ENCODE data around the gene GARIN5A.

Gene GARIN5A

DNA sequence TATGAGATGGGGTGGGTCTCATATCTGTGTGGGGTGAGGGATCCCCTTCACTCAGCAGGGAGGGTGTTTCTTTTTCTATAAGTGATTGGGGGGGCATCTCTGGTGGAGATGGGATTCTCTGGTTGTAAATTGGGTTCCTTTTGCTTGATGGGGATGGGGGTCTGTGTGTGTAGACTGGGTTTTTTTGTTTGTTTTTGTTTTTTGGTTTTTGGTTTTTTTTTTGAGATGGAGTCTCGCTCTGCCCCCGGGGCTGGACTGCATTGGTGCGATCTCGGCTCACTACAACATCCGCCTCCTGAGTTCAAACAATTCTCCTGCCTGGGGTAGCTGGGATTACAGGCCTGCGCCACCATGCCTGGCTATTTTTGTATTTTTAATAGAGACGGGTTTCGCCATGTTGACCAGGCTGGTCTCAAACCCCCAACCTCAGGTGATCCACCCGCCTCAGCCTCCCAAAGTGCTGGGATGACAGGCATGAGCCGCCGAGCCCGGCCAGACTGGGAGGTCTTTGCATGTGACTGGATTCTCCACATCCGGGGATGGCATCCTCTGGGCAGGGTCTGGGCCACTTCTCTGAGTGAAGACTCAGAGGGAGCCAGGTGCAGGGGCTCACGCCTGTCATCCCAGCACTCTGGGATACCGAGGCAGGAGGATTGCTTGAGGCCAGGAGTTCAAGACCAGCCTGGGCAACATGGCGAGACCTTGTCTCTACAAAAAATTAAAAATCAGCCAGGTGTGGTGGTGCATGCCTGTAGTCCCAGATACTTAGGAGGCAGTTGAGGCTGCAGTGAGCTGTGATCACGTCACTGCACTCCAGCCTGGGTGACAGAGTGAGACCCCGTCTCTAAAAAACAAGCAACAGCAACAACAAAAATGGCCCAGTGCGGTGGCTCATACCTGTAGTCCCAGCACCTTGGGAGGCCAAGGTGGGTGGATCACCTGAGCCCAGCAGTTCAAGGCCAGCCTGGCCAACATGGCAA, 43.2 kb downstream of the GARIN5A start:
- no peaks in the 10 kb centered on the region for H3K9me3 Mint-ChIP-seq
- no peak for ATAC-seq (replicated peaks)
- H3K27me3 Mint-ChIP-seq: no peaks in the 10 kb centered on the region
- H3K36me3 Mint-ChIP-seq: peaks cover 19 to 20% of the 10 kb centered on the region in 2 donors
- H3K4me3 Mint-ChIP-seq: peak overlapping the region; percentile 83 to 89
- DNase-seq: no peak
- H3K4me1 Mint-ChIP-seq: peaks cover 60 to 81% of the 10 kb centered on the region in 2 donors
- H3K27ac Mint-ChIP-seq: peak overlapping the region; percentile 94

- peak; percentile 4 to 8 for ATAC-seq (replicated peaks)
- Mint-ChIP-seq H3K4me3 (peak within 1 kb of the TSS; percentile 83 to 89), H3K4me1 (peaks cover 61 to 92% of the 10 kb centered on the region in 2 donors), H3K9me3 (no peaks in the 10 kb centered on the region), H3K27ac (peak within 1 kb of the TSS; percentile 98), H3K36me3 (peaks cover 18 to 27% of the 10 kb centered on the region in 2 donors), H3K27me3 (no peaks in the 10 kb centered on the region)
- peak; percentile 55 for DNase-seq
Observed at GRCh38 chr19:50432221-50433028, 44.2 kb downstream of the GARIN5A start, which contains the start of gene MYBPC2. TSS of gene MYBPC2 (plus strand) at chr19:50432892. CDS start at chr19:50432954, 62 bp downstream.

GRCh38 chr19:50431343-50432220, 45.1 kb downstream of the GARIN5A start:
- Mint-ChIP-seq H3K27me3 (no peaks in the 10 kb centered on the region), H3K36me3 (peaks cover 18 to 26% of the 10 kb centered on the region in 2 donors), H3K4me1 (peaks cover 60 to 93% of the 10 kb centered on the region in 2 donors), H3K27ac (peak overlapping the region; percentile 98), H3K9me3 (no peaks in the 10 kb centered on the region), H3K4me3 (peak overlapping the region; percentile 83 to 89)
- DNase-seq (peak; percentile 89), ATAC-seq (replicated peaks) (peak; percentile 58 to 64)

GRCh38 chr19:50430888-50431342, 45.7 kb downstream of the GARIN5A start:
- peak; percentile 75 for DNase-seq
- peak overlapping the region; percentile 83 to 89 for H3K4me3 Mint-ChIP-seq
- peak; percentile 30 to 33 for ATAC-seq (replicated peaks)

GRCh38 chr19:50428772-50429463, 47.7 kb downstream of the GARIN5A start:
- peaks cover 30 to 42% of the 10 kb centered on the region in 2 donors for H3K36me3 Mint-ChIP-seq
- ATAC-seq (replicated peaks): peak; percentile 19 to 28
- no peaks in the 10 kb centered on the region for H3K9me3 Mint-ChIP-seq
- DNase-seq: peak; percentile 63
- H3K4me1 Mint-ChIP-seq: peaks cover 50 to 80% of the 10 kb centered on the region in 2 donors
- peak overlapping the region; percentile 98 for H3K27ac Mint-ChIP-seq
- H3K4me3 Mint-ChIP-seq: peak overlapping the region; percentile 4 to 83
- no peaks in the 10 kb centered on the region for H3K27me3 Mint-ChIP-seq

More at GRCh38 chr19:50430888-50431342, 45.7 kb downstream of the GARIN5A start:
- no peaks in the 10 kb centered on the region for H3K27me3 Mint-ChIP-seq
- H3K36me3 Mint-ChIP-seq: peaks cover 20 to 30% of the 10 kb centered on the region in 2 donors
- H3K27ac Mint-ChIP-seq: peak overlapping the region; percentile 98
- no peaks in the 10 kb centered on the region for H3K9me3 Mint-ChIP-seq
- peaks cover 55 to 91% of the 10 kb centered on the region in 2 donors for H3K4me1 Mint-ChIP-seq

GRCh38 chr19:50427997-50428425, 48.6 kb downstream of the GARIN5A start:
- H3K27ac Mint-ChIP-seq: peak overlapping the region; percentile 98
- ATAC-seq (replicated peaks) (peak; percentile 33 to 40), DNase-seq (peak; percentile 88)
- H3K4me3 Mint-ChIP-seq: peak overlapping the region; percentile 57 to 67
- peaks cover 38 to 51% of the 10 kb centered on the region in 2 donors for H3K36me3 Mint-ChIP-seq
- peaks cover 51 to 80% of the 10 kb centered on the region in 2 donors for H3K4me1 Mint-ChIP-seq
- no peaks in the 10 kb centered on the region for H3K9me3 Mint-ChIP-seq
- no peaks in the 10 kb centered on the region for H3K27me3 Mint-ChIP-seq

DNA sequence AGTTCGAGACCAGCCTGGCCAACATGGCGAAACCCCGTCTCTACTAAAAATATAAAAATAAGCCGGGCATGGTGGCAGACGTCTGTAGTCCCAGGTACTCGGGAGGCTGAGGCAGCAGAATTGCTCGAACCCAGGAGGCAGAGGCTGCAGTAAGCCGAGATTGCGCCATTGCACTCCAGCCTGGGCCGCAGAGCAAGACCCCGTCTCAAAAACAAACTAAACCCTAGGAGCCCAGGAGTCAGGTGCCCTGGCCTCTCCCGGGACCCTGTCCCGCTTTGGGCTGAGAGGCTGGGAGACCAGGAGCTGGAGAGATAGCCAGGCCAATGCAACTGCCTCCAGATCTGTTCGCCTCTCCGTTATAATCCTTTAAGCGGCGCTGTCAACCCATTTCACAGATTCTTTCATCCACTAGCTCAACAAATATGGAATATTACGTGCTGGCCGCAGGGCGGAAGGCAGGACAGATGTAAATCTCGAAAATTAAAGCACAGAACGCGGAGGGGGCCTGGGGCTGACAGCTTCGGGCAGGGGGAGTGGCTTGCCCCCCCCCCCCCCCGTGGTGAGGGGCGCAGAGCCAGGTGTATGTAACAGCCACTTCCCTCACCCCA, 49.2 kb downstream of the GARIN5A start:
- H3K27ac Mint-ChIP-seq: peak overlapping the region; percentile 98
- peak overlapping the region; percentile 57 to 67 for H3K4me3 Mint-ChIP-seq
- no peaks in the 10 kb centered on the region for H3K27me3 Mint-ChIP-seq
- H3K4me1 Mint-ChIP-seq: peaks cover 50 to 80% of the 10 kb centered on the region in 2 donors
- no peaks in the 10 kb centered on the region for H3K9me3 Mint-ChIP-seq
- ATAC-seq (replicated peaks): no peak
- no peak for DNase-seq
- peaks cover 43 to 57% of the 10 kb centered on the region in 2 donors for H3K36me3 Mint-ChIP-seq

DNA sequence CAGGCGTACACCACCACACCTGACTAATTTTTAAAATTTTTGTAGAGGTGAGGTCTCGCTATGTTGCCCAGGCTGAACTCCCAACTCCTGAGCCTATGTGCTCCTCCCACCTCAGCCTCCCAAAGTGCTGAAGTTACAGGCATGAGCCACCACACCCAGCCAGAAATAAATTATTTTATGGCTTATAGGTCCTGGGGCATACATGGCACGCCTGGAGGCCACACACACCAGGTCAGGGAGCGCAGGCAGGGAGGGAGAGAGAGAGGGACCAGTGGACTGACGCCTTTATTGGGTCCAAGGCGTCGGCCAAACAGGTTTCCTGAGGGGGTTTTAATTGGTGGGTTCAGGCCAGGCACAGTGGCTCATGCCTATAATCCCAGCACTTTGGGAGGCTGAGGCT, 51.1 kb downstream of the GARIN5A start:
- H3K36me3 Mint-ChIP-seq: peaks cover 56 to 73% of the 10 kb centered on the region in 2 donors
- no peaks in the 10 kb centered on the region for H3K27me3 Mint-ChIP-seq
- H3K27ac Mint-ChIP-seq: peak overlapping the region; percentile 74
- H3K4me3 Mint-ChIP-seq: no peak overlapping the region
- peaks cover 47 to 83% of the 10 kb centered on the region in 2 donors for H3K4me1 Mint-ChIP-seq
- no peak for DNase-seq
- peaks cover 0 to 1% of the 10 kb centered on the region in 2 donors for H3K9me3 Mint-ChIP-seq
- ATAC-seq (replicated peaks): no peak

- no peak for ATAC-seq (replicated peaks)
- peaks cover 38 to 74% of the 10 kb centered on the region in 2 donors for H3K4me1 Mint-ChIP-seq
- H3K4me3 Mint-ChIP-seq: peak overlapping the region; percentile 33
- peaks cover 59 to 73% of the 10 kb centered on the region in 2 donors for H3K36me3 Mint-ChIP-seq
- peaks cover 0 to 1% of the 10 kb centered on the region in 2 donors for H3K9me3 Mint-ChIP-seq
- H3K27ac Mint-ChIP-seq: peak overlapping the region; percentile 73
- DNase-seq: no peak
- H3K27me3 Mint-ChIP-seq: no peaks in the 10 kb centered on the region
Observed at GRCh38 chr19:50423279-50424113, 53.2 kb downstream of the GARIN5A start.

DNA sequence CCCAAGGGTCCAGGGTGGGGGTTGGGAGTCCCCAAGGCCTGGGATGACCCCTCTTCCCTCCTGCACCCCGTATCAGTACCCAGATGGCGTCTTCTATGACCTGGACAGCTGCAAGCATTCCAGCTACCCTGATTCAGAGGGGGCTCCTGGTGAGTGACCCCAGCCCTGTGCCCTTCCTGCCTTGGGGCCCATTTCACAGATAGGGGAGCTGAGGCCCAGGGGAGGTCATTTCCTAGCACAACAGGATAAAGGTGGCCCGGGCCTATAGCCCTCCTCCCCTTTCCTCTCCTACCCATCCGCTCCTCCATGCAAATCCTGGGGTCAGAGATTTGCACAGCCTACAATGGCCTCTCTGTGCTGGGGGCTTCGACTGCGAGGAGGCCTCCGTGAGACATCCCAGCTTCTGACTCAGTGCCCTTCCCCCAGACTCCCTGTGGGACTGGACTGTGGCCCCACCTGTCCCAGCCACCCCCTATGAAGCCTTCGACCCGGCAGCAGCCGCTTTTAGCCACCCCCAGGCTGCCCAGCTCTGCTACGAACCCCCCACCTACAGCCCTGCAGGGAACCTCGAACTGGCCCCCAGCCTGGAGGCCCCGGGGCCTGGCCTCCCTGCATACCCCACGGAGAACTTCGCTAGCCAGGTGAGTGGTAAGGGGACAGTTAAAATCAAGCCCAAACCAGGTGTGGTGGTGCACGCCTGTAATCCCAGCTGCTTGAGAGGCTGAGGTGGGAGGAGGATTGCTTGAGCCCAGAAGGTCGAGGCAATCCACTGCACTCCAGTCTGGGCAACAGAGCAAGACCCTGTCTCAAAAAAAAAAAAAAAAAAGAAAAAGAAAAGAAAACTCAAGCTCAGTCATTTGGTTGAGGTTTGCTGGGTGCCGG, 54.0 kb downstream of the GARIN5A start:
- H3K4me1 Mint-ChIP-seq: peaks cover 37 to 73% of the 10 kb centered on the region in 2 donors
- H3K27me3 Mint-ChIP-seq: no peaks in the 10 kb centered on the region
- H3K9me3 Mint-ChIP-seq: peaks cover 0 to 1% of the 10 kb centered on the region in 2 donors
- peak overlapping the region; percentile 97 for H3K27ac Mint-ChIP-seq
- peaks cover 57 to 67% of the 10 kb centered on the region in 2 donors for H3K36me3 Mint-ChIP-seq
- ATAC-seq (replicated peaks) (no peak), DNase-seq (no peak)
- peak overlapping the region; percentile 87 to 97 for H3K4me3 Mint-ChIP-seq

- no peak for ATAC-seq (replicated peaks)
- peak overlapping the region; percentile 87 to 97 for H3K4me3 Mint-ChIP-seq
- peaks cover 0 to 1% of the 10 kb centered on the region in 2 donors for H3K9me3 Mint-ChIP-seq
- no peaks in the 10 kb centered on the region for H3K27me3 Mint-ChIP-seq
- no peak for DNase-seq
- H3K36me3 Mint-ChIP-seq: peaks cover 52 to 59% of the 10 kb centered on the region in 2 donors
- H3K27ac Mint-ChIP-seq: peak overlapping the region; percentile 97
- H3K4me1 Mint-ChIP-seq: peaks cover 45 to 72% of the 10 kb centered on the region in 2 donors
Observed at GRCh38 chr19:50420808-50421207, 55.8 kb downstream of the GARIN5A start.

Measured in stimulated activated naive B cell treated with anti-CD40 and anti-IgM and Interleukin-4, amounts not matched to agents 10 μg/mL and 1 μg/mL and 100 μg/mL, for 72 hours (primary cell).